GM18505 (cell line): Measurements from ENCODE around the gene VPS13C.

Experiments
- ATAC-seq: cut with Tn5 transposase; IDR thresholded peaks from one replicate; pipeline ENCODE4 v1.9.1; 2021; ENCODE audit not compliant: unreplicated experiment
- POLR2A ChIP-seq: IDR thresholded peaks from 4 replicates; pipeline ENCODE4 v1.6.1; 2011; ENCODE audit warnings: borderline replicate concordance; ENCODE audit not compliant: insufficient read depth, insufficient read length; ENCODE audit errors: extremely low read depth

VPS13C gene

DNA sequence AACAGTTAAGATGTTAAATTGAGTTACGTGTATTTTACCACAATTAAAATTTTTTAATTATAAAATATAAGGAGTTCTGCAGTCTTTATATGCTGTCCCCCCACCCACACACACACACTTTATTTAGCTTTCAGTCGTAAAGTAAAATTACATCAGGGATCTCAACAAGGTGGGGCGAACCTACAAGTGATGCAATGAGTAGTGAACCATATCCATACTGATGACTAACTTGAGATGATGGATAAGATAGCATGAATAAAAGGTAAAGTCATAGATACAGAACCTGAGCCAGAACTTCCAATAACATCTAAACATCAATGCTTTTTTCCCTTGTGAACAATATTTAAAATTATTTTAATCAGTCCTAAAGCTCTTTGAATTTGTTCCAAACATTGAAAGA, 77.2 kb downstream of the VPS13C start:
- TF ChIP-seq POLR2A: no peak
- no peak for ATAC-seq

DNA sequence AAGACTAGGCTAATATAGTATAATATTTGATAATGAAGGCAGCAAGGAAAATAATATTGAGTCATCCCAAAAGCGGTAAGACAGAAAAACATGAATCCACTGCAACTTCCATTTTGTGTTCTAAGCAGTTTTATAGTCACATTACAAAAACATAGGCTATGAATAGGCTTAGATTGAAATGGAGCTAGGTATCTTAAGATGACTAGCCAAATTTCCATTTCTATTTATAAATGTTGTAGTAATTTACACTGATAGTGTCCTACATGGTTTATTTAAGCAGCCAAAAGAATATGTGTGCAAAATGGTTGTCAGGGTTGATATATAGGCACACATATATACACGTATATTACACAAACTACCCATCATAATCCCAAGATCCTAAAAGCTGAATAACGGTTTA, 82.0 kb downstream of the VPS13C start:
- ATAC-seq: no peak
- TF ChIP-seq POLR2A: no peak

DNA sequence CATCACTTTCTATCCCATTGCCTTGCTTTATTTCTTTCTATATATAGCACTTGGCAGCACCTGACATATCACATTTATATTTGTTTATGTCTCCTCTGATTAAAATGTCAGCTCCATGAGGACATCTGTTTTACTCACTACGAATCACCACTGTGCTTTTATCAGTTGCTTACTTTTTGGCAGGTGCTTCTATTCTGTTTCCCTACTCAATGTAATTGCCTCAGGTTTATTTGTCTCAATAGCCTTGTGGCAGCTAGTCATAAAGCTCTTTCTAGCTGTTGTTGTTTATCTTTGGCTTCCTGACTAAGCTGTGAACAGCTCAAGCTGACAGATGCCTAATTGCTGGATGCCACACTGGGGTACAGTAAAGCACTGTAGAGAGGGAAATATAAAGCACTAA, 85.5 kb downstream of the VPS13C start:
- no peak for ATAC-seq
- no peak for TF ChIP-seq POLR2A

DNA sequence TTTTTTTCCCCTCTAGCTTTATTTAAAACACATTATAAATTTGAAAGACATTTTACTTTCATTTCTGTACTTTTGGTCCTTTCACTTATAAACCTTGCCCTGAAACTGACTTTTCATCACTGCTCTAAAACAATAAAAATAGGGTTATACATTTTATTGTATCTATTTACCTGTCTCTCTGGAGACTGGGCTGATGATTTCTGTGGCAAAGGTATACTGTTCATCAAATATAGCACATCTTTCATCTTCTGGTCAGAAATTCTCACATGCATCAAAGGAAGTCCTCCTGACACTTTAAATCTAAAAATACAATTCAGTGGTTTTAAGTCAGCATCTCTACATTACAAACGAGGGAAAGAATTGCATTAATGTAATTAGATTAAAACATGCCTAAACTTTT, 86.1 kb downstream of the VPS13C start:
- no peak for TF ChIP-seq POLR2A

DNA sequence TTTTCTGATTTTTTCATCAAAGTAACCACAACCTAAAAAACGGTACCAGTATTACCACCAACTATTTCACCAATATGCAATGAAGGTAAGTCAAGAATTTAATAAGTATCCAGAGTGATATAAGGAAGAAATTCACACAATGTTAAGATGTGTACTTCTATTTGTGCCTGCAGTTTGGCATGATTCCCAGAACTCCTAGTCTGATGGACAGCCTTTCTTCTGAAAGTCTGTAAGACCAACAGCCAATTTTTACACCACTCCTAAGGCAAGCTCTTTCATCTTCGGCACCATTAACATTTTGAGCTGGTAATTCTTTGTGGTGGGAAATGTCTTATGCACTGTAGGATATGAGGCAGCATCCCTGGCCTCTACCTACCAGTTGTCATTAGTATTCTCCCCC, 108.3 kb downstream of the VPS13C start:
- ATAC-seq: no peak

More for the DNA sequence above, 86.1 kb downstream of the VPS13C start:
- no peak for ATAC-seq

DNA sequence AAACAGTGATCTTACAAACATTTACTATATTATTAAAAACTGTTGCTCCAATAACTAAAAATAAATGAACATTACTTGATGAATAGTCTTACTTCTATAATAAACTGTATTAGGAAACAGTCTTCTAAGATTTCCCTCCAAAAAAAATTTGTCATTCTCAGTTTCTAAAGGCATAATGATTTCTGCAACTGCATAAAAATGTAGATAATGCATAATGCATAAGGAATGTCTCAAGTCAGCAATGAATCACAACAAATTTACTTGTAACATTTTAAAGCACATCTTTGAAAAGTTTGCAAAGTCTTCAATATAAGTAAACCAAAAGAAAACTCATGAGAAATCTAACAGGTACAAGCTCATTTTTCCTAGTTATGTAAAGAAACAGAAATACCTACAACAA, 113.5 kb downstream of the VPS13C start:
- ATAC-seq: no peak
- TF ChIP-seq POLR2A: no peak

More for the DNA sequence above, 108.3 kb downstream of the VPS13C start:
- no peak for TF ChIP-seq POLR2A

DNA sequence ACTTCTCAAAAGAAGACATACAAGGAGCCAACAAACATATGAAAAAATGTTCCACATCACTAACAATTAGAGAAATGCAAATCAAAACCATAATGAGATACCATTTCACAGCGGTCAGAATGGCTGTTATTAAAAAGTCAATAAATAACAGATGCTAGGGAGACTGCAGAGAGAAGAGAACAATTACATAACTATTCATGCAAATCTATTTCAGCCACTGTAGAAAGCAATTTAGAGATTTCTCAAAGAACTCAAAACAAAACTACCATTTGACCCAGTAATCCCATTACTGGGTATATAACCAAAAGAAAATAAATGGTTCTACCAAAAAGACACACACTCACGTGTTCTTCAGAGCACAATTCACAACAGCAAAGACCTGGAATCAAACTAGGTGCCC, 116.3 kb downstream of the VPS13C start:
- no peak for ATAC-seq
- no peak for TF ChIP-seq POLR2A

DNA sequence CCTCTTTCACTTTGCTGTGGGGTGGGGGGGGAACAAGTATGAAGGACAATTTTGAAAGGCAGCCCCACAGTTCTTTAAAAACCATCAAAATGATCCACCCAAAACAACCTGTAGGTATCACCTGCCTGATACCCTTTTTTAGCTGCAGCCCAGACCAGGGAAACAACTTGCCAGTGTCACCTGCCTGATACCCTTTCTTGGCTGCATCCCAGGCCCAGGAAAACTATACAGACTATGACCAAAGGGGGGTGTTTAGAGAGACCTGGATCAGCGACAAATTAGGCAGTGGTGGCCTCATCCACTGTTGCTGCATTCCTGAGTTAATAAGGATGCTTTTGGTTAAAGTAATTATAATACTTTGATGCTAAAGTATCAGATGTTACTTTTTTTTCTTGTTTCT, 122.0 kb downstream of the VPS13C start:
- no peak for ATAC-seq
- TF ChIP-seq POLR2A: no peak

DNA sequence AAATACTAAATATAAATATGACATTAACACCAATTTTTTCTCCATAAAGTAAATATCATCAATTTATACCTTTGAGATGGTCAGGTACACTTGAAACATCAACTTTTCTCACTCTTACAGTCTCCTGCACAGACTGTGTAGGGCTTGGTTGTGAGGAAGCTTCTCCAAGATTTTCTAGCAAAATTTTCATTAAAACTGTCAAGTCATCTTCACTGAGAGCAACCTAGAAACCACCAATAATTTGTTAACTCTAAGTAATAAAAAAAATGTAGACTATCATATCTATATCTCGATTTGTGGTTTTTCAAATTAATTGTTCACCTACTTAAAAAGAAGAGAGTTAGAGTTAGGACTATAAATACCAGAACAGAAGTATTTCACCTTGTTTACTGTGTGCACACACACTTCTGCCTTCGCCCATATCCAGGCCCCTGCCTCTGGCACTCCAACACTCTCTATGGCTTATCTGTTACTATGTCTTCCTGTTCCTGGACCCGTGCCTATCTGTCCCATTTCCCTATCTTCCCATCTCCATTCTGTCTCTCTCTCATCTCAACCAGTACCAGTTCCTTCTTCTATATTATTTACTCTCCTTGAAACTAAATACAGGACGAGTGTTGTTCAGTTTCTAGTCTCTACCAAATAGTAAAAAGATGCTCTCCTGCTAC, 123.6 kb downstream of the VPS13C start:
- ATAC-seq: no peak
- no peak for TF ChIP-seq POLR2A

DNA sequence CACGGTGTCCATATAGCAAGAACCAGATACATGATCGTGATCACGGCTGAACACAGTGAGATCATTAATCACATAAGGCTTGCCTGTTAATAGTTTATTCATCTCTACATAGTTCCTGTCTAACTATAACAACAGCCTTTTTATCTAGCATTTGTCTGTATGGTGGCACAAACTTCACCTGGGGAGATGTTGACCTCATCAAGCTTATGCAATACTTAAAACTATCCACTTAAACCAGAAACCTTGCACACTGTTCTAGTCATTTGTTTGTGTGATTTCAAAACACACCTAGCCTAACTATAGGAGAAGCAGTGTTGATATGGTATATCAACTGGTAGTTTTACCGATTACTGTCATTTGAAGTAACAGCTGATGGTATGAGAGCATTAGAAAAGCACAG, 124.8 kb downstream of the VPS13C start:
- no peak for ATAC-seq
- no peak for TF ChIP-seq POLR2A

DNA sequence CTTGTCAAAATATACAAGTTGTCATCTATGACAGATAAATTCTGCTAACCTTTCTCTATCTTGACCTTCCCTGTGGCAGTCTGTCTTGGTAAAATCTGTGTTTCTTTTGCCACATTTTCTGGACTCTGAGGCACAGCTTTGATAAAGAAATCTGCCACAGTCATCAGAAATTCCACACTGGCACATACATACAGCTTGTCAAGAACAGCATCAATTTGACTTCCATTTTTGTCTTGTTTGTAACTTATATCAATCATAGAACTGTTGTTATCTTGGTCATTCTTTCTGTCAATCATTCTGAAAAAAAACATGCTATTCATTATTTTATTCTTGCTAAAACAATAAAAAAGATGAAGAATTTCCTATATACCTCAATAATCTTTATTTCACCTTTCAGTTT, 130.8 kb downstream of the VPS13C start:
- TF ChIP-seq POLR2A: no peak
- no peak for ATAC-seq

DNA sequence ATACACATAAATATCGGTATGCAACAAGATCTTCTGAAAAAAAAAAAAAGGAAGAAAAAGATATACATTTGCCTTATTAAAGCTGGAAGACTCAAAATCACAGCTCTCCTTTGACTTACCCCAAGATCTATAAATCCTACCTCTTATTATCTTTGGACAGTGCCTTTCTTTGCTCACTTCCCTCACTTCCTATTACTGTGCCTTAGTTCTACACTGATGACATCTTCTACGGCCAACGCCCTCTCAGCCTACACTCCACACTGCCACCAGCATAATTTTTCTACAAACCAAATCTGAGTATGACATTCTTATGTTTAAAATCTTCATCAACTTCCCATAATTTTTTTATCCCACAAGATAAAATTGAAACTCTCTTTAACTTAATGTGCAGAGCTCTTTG, 137.1 kb downstream of the VPS13C start:
- no peak for ATAC-seq
- no peak for TF ChIP-seq POLR2A

DNA sequence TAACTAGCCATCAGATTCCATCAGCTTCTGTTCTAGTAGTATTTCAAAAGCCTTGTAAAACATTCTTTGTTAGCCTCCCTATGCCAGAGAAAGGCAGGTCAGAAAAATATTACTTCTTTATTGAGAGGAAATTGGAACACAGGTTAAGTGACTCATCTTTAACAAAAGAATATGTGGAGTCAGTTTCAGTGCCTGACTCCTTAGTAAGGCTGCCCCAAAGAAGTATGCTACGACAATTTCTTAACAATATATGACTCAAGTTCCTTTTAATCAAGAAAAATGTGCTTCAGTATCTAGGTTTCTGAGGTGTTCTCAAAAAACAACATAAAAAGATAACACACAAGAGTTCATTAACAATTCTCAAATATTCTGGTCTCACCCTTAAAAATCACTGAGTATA, 139.2 kb downstream of the VPS13C start:
- no peak for ATAC-seq

DNA sequence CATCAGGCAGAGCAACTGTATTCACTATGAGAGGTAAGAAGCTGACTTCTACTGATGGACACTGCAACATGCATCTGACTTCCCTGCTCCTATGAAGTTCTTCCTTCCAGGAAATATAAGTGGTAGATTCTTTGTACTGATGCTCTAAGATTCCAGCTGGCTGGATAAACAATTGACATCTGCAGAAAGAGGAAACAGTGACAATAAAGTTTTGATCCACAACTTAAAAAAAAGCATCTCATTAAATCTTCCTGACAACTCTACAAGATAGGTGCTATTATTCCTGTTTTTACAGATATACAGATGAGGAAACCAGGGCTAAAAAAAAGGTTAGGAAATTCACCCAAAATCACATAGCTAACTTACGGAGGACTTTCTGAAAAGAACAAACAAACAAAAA, 142.8 kb downstream of the VPS13C start:
- TF ChIP-seq POLR2A: no peak
- ATAC-seq: no peak

More for the DNA sequence above, 139.2 kb downstream of the VPS13C start:
- TF ChIP-seq POLR2A: no peak

DNA sequence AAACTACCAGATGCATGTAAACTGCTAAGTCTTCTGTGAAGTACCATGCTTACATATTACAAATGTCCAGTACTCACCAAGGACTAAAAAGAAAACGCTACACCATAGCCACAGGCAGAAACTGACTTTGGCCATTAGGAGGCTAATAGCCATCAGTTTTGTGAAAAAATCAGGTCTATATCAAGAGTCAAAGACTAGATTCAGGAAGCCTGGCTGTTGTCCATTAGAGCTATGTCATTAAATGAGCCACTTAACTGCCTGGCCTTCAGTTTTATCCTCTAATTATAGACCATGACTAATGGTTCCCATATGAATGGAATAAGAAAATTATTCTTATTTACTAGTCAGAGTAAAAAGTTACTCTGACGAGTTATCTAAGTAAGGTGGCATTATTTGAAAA, 144.1 kb downstream of the VPS13C start:
- no peak for TF ChIP-seq POLR2A
- ATAC-seq: no peak
